Iris pigment epithelial cell (primary cell): ENCODE measurements around the gene TUBA4B.
"Not testable (repeated sequence)": the region's sequence is repeated elsewhere in the genome, so short reads cannot be mapped to it uniquely, and the experiment has no call there.

Experiments
- DNase-seq: peaks from one replicate; pipeline ENCODE4 v3.0.0-alpha.2; 2011; ENCODE audit warnings: low read depth

The TUBA4B gene

DNA sequence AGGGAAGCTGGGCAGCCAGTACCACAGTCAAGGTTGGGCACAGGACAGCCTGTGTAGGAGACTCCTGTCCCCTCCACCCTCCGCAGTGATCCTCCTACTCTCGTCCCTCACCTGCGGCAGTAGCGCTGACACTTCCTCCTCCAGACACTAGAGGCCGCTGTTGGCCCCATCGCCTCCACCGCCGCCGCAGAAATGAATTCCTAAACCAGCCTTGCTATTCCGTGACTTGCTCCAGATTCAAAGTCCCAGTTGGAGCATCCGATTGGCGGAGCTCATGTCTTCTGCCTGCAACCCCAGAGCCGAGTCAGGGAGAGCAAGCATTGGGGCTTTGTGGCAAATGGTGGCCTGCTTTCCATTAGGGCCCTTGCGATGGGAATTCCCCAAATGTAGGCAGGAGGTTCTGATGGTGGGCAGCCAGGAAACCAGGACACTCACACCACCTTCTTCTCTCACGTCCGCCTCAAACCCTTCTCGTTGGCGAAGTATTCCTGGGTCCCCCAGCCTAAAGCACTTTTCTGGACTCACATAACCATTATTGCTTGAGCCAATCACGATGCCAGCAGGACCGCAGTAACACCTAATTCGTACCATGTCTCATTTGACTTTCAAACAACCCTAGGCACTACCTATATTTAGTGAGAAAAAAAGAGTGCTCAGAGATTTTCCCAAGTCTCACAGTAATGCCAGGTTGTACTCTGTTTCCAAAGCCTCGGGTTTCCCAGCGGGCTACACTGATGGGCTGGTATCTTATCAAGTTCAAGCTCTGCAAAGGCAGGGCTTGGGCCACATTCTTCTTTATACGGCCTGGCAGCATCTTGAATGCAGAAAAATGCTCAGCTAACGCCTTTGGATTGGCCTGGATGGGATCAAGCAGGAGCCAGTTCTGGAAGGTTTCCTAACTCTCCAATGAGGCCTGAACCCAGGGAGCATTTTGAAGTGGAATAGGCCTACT lies 24.9 kb downstream of the TUBA4B start:
- peak; percentile 65 for DNase-seq

DNA sequence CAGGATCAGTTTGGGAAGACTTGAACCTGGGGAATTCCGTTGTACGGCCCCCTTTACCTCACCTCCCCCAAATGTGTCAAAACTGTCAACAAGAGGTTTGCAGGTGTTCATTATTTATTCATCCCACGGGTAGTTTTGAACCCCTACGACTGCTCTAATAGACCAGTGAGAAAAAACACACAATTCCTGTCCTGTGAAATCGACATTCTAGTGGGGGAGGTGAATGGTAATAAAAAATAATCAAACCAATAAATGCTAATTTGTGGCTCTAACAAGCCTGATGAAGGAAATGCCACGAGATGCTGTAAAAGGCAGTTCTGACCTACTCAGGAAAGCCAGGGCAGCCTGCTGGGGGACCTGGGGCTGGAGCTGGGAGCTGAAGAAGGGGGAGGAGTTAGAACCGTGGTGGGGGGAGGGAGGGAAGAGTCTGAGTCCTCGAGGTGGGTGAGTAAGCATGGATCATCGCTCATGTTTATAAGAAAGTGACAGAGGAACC lies 25.7 kb downstream of the TUBA4B start:
- no peak for DNase-seq

DNA sequence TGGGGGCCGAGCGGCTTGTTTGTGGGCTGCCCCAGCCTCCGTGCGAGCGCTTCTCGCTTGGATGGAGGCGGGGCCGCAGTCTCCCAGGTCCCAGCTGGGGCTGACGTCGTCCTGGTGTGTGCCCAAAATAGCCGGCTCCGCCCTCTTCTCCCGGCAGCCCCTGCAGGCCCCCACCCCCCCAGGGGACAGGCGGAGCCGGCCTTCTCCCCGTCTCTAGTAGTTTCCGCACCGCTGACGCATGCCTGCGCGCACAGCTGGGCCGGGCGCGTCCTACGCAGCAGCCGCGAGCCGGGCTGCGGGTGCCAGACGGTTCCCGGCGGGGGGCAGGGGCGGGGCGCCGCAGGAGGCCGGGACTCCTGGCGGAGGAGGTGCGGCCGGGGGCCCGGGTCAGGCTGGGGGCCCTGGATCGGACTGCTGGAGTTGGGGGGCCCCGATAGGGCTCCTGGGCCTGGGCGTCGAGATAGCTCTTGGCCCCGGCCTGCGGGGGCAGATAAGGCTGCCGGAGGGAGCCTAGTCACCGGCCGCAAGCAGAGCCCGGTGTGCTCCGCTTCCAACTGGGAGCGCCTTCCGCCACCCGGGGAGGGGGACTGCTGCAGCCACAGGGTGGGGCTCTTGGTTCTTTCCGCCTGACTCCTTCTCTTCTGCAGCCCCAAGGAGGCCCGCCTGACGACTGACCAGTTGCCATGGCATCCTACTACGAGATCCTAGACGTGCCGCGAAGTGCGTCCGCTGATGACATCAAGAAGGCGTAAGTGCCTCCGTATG lies 26.3 kb downstream of the TUBA4B start, which contains the start of gene DNAJB2:
Gene DNAJB2, plus strand, starts transcription at position 216 of the 765 bp plus-strand sequence. Its CDS starts 468 bp downstream, at position 684.
- peak; percentile 99 for DNase-seq

DNA sequence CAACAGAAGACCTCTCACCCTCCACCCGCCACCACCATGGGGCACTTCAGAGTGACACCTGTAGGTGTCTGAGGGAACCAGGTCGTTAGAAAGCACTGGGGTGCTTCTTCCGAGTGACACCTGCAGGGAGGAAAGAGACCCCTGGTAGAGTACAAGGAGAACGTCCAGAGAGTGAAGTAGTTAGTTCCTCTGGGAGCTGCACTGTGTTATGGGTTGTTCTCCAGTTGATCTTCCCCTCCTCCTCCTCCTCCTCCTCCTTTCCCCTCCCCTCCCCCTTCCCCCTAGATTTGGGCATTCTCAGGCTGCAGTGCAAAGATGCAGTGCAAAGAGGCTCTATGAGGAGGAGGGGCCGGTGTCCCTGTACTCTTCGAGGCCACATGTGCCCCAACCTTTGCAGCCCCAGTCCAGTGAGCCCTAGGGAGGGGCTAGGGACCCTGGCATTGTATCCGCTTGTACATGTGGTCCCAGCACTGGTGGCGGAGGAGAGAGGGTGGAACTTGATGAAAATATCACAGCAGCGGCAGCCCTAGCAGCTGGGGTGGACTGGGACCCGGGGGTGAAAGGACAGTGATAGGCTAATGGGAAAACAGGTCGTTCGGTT lies 27.0 kb downstream of the TUBA4B start:
- no peak for DNase-seq

DNA sequence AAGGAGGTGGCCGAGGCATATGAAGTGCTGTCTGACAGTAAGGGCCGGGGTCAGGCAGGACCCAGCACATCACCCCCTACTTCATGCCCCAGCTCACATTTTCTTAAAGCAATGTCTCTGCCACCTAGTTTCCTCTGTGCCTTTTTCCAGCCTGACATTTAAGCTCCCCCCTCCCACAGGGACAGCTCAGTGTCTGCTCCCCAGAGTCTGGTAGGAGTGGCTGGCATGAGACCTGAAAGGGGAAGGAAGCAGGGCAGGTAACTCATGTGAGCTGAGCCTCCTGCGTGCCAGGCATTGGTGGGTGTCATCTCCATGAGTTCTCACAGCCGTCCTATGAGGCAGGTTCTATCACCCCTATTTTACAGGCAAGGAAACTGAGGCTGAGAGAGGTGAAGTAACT lies 27.6 kb downstream of the TUBA4B start:
- DNase-seq, result no peak

DNA sequence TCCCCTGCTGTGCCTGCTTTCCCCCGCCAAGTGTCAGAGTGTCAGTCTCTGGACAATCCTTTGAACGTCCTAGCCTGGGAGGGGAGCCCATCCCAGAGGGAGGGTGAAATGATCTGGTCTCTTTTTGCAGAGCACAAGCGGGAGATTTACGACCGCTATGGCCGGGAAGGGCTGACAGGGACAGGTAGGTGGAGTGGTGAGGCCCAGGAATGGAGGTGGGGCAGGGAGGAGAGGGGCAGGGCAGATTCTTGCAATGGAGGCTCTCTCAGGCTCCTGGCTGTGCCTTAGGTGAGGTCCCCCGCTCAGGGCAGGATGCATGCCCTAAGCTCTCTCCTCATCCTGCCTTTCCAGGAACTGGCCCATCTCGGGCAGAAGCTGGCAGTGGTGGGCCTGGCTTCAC lies 28.5 kb downstream of the TUBA4B start:
- DNase-seq, result no peak

DNA sequence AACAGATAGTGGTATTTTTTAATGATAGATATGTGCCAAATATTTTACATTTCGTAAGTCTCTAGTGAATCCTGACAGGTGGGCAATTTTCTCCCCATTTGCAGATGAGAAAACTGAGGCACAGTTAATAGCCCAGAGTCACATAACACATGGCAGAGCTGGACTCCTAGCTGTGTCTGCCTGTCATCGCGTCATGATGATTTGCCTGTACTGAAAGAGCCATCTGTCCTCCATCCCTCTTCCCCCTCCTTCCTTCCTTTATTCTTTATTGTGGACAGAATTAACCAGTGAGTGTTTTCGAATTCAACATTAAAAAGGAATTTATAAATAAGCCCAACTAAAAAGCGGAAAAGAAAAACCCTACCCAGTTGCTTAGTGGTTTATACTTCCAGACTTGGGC lies 29.3 kb downstream of the TUBA4B start:
- DNase-seq, result no peak

DNA sequence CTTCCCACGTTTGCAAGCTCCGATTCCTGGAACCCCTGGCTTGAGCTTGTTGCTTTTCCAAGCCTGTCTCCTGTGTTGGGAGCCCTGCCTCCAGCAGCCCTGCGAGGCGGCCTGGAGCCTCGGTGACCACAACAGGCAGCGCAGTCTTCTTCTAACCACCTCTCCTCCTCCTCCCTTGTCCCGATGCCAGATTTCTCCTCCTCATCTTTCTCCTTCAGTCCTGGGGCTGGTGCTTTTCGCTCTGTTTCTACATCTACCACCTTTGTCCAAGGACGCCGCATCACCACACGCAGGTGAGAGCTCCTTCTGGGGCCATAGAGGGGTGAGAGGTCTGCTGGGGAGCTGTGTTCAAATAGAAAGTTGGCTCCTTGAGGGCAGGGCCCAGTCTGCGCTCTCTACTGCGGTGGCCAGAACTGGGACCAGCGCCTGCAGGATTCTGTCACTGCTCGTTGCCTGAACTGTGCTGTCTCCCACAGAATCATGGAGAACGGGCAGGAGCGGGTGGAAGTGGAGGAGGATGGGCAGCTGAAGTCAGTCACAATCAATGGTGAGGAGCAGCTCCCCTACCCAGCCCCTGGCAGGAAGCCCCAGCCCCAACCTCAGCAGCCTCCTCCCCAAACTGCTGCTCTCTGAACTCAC lies 30.0 kb downstream of the TUBA4B start:
- DNase-seq, result no peak

DNA sequence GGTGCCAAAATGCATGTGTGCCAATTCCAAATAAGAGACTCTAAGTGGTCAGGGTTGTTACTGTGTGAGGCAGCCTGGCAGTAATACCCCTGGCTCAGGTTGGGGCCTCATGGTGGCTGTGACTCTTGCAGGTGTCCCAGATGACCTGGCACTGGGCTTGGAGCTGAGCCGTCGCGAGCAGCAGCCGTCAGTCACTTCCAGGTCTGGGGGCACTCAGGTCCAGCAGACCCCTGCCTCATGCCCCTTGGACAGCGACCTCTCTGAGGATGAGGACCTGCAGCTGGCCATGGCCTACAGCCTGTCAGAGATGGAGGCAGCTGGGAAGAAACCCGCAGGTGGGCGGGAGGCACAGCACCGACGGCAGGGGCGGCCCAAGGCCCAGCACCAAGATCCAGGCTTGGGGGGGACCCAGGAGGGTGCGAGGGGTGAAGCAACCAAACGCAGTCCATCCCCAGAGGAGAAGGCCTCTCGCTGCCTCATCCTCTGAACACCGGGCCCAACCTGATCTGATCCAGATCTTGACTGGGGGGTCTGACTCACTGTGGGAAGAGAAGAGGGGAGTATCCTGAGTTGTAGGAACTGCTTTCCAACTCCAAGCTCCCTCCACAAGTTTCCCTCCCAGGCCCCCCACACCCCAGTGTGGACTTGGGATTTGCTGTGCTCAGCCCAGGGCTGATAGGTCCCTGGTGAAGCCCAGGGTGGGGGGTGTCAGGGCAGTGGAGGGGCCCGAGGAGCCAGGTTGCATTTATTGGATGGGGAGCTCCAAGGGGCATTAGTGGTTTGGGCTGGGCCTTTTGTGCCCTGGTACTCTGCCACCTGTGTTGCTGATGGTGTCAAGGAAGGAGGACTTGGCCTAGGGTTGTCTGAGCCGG lies 31.7 kb downstream of the TUBA4B start:
- no peak for DNase-seq

DNA sequence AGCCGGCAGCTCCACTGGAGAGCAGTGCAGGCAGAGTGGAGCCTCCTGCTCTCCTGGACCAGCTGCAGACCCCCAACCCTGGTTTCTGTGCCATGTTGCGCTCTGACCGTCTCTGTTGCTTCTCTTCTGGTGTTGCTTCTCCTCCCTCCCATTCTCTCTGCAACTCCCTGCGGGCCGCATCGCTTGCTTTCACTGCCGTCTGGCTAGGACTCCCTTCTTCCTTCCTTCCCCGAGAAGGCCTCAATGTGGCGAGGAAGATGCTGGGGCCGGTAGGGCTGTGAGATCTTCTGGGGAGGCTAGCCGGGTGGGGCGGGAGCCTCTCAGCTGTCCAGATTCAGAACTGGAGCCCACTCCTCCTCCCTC lies 32.3 kb downstream of the TUBA4B start:
- DNase-seq, result no peak

DNA sequence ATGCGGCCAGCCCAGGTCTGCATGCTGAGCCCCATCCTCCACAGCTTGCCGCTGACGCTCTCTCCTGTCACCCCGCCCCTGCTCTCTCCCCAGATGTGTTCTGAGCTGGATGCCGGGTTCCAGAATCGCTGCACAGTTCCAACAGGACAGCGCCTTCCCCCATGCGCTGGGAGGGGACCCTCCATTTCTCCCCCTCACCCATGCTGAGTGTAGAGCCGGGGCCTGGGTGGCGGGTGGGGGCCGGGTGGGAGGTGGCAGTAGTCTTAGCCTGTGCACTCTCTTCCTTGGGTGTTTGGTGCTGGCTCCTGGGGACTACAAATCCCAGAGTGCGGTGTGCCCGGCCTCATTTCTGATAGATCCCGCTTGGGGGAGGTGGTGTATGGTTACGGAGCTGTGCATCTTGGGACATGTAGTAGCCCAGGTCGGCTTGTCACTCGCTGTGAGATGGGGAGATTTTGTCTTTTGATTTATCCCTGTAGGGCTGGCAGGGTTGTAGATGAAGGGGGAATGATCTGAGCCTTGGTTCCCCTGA lies 32.9 kb downstream of the TUBA4B start:
- DNase-seq, result peak; percentile 58

DNA sequence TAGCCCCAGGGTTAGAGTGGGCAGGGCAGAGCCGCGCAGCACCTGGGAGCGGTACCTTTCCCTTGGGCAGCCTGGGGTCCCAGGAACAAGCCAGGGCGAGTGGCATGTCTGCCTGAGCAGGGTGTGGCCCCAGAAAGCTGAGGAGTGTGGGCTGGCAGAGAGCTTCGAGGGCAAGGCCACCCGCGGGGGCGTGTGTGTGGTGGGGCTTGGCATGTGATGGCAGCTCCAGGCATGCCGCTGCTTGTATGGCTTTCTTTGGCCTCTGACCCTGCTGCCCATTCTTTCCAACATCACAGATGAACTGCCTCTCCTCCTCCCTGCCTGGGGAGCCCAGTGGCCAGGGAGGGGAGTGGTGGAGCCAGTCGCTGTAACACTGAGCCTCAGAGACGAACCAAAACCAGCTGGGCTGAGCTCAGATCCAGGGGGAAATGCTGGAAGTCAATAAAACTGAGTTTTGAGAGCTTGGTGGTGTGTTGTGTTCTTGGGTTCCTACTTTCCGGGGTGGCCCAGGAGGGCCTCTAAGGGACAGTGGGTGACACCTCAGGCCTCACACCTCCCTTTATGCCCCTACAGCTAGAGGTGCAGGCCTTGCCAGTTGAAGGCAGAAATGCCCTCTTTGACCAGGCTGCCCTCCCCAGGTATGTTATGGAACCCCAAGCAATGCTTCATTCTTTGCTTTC lies 33.5 kb downstream of the TUBA4B start:
- DNase-seq, result no peak

DNA sequence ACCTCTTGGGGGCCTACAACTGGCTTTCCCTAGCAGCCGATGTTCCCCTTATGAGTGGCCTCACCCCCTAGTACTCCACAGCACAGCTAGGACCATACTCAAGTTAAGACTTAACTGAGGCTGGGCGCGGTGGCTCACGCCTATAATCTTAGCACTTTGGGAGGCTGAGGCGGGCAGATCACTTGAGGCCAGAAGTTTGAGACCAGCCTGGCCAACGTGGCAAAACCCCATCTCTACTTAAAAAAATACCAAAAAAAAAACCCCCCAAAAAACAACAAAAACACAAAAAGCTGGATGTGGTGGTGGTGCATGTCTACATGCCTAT lies 34.0 kb downstream of the TUBA4B start:
- DNase-seq, result not testable (repeated sequence)

DNA sequence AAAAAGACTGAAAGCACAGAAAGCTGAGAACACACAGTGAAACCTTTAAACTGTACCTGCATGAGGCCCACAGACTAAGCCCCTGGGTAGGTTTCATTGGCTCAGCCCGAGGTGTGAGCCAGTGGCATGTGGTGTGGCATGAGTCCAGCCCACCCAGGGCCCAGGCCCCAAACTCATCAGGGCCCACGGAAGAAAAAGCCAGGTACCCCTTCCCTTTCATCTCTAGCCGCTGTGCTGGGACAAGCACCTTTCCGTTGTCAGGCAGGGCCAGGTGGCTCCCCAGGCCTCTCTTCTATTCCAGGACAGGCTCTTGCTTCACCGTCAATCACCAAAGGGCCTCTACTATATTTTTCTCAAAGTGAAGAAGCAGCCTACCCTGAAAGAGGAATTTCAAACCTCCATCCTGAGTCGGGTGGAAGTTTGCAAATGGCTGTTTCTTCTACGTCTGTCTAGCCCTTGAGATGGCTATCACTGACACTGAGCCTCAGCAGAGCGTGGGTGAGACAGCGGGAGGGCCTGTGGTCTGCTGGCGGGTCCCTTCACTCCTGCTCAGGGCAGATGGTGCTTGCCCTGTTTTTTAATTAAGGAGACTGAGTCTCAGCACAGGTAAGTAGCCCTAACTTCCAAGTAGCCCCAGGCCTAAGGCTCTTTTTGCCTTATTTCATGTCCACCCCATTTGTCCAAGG lies 34.7 kb downstream of the TUBA4B start:
- no peak for DNase-seq

DNA sequence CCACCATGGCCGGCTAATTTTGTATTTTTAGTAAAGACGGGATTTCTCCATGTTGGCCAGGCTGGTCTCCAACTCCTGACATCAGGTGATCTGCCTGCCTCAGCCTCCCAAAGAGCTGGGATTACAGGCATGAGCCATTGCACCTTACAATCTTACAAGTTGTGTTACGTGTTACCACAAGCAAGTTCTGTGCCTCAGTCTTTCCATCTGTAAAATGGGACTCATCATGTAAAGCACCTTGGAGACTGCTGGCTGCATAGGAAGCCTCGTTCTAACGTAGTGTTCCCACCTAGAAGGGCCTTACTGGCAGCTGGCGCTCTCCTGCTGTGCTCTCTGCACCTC lies 36.1 kb downstream of the TUBA4B start:
- DNase-seq, result no peak

DNA sequence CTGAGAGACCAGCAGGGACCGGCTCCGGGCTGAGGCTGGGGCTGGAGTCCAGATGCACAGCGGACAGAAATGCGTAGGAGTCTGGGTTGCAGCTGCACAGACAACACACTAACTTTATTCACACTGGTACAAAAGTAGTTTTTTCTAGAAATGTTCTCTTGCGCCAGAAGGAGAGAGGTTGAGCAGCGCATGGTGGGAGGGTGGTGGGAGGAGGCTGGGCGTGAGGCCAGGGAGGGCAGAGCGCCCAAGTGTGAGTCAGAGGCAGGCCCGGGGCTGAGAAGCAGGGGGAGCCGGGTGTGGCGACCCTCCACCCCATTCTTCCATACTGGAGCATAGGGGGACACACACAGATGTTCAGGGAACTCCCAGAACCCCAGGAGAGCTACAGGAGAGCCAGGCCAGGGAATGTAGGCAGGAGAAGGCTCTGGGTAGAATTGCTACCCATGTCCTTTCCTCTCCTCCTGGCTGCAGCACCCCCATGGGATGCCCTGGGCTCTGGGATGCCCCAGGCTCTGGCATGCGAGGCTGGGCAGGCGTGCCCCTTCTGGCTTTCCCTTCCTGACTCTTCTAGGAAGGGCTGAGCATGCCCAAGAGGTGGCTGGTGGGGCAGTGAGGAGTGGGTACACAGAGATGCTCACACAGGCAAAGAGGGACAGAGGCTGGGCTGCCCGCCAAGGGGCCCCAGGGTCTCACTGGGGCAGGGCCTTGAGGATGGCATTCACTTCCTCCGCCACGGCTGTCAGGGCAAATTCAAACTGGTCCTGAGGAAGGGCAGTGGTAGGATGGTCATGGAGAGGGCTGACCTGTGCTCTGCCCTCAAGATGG lies 36.7 kb downstream of the TUBA4B start:
- peak; percentile 88 for DNase-seq

DNA sequence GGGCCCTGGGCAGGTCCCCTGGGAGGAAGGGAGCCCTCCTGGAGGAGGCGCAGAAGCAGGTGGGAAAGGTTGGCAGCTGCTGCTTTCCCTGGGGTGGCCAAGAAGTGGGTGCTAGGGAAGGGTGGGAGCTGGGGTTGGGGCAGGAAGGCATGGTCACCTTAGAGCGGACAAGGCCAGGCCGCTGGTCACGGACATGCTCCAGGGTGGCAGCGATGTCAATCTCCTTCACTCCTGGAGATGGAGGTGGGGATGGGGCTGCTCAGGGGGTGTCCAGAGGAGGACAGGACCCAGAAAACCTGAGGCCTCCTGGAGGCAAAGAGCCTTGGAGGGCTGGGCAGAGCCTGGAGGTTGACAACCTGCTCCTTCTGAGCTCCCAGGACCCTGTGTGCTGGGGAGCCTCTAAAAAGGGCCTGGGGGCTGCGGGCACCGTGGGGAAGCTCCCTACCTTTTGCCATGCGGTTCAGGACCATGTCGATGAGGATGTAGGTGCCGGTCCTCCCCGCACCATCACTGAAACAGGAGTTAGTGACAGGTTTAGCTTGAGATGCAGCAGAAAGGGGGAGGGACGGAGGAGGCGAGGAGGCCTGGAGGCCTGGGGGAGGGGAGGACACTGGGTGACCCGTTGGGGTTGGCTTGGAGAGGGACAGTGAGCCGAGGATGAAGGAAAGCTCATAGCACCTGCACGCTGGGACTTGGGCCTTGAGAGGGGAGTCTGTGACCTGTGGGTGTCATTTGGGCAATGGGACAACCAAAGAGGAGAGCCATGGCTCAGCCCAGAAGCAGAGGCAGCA lies 37.5 kb downstream of the TUBA4B start:
- DNase-seq, result no peak

DNA sequence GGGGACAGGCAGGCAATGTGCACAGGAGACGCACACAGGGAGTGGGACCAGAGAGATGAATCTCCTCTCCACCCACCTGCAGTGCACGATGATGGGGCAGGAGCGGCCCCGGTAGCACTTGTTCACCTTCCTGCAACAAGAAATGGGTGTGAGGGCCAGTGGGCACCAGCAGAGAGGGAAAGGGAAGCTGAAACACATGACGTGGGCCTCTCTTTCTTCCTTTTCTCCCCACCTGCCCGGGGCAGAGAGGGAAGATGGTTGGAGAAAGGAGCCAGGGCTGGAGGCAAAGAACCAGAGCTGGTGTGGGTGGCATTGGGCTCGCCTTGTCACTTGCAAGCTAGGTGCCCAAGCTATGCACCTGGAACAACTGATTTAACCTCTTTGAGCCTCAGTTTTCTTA lies 38.4 kb downstream of the TUBA4B start:
- no peak for DNase-seq
